HG03342 (cell line): Measurements from ENCODE around the gene TRPV5.

ENCODE experiments used
- ATAC-seq: cut with Tn5 transposase; IDR thresholded peaks from one replicate; pipeline ENCODE4 v1.9.1; 2021; ENCODE audit warnings: mild to moderate bottlenecking, moderate library complexity; ENCODE audit not compliant: unreplicated experiment

The TRPV5 gene

DNA sequence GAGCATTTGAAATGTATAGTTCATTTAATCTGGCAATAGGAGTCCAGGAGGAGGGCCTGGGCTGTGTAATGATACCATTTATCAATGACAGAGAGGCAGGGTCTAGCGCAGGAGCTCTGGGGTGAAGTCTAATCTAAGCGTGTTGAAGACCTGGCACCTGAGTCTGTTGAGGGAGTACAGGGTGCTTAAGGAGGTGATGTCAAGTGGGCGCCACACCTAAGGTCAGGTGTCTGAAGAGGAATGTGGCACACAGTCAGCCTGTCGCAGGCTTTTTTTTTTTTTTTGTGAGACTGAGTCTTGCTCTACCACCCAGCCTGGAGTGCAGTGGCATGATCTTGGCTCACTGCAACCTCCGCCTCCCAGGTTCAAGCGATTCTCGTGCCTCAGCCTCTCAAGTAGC lies 8.0 kb upstream of the TRPV5 start:
- ATAC-seq, result no peak

- ATAC-seq, result no peak
These were observed 7.5 kb upstream of the TRPV5 start for GRCh38 chr7:142940966-142941535.

GRCh38 chr7:142939226-142939910 lies 5.8 kb upstream of the TRPV5 start, which contains the start of gene LLCFC1:
LLCFC1 (plus strand) TSS chr7:142939484; CDS start chr7:142939622, 138 bp downstream.
- ATAC-seq, result peak; percentile 48

DNA sequence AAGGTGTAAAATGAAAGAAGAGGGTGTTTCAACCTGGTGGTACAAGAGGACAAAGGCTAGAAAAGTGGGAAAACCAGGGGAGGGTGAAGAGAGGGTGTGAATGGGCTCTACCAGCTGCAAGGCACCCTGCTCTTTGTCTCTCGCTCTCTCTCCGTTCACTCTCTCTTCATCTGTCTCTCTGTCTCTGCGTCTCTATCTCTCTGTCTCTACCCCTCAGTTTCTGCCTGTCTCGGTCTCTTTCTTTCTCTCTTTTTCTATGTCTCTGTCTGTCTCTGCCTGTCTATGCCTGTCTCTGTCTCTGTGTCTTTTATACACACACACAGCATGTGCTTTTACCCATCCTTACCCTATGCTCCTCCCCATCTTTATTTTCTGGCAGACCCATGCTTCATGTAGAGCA lies 5.1 kb upstream of the TRPV5 start:
- ATAC-seq, result no peak

DNA sequence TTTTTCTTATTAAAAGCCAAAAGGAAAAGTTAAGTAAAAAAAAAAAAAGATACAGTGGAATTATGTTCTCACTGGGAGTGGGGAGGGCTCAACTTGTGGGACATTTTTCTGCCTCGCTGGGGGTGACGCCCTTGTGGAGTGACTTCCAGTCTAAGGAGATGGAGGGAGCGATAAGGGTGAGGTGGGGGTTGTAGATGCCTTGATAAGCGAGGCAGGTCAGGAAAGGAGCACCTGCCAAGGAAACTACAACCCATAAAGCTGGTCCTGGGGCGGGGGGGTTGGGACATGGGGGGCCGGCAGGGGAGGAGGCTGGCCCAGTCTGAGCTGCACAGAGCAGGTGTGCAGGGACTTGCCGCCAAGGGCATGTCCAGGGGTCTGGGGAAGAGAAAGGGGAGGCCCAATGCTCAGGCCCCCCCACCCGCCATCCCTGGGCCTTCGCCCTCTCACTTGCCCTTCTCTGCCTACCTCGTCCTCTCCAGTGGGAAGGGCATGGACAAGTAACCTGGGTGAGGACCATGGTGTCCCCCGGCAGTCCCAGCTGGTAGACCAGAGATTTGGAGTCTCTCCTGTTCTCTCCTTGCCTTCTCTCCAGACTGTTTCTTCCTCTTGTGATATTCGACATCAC lies 2.5 kb upstream of the TRPV5 start:
- no peak for ATAC-seq

- no peak for ATAC-seq
These were observed 510 bp upstream of the TRPV5 start for GRCh38 chr7:142934056-142934455.

- no peak for ATAC-seq
These were observed 462 bp downstream of the TRPV5 start for GRCh38 chr7:142933092-142933475.

GRCh38 chr7:142932386-142933091 lies 1.0 kb downstream of the TRPV5 start:
- ATAC-seq, result no peak

GRCh38 chr7:142930126-142930730 lies 3.3 kb downstream of the TRPV5 start:
- no peak for ATAC-seq

DNA sequence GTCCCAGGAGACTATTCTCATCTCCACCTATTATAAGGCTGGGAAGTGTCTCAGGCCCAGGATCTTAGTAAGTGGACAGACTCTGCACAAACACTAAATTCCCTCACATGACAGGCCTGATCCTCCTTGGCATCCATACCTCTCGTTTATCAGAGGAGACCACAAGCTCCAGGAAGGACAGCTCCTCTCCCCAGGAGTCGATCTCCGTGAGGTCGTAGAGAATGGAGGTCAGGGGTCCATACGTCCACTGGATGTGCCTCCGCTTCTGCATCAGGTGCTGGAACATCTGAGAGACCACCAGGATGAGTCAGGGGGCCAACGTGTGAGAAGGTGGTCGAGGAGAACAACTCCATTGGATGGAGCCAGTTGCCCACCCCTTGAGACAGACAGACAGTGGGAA lies 5.6 kb downstream of the TRPV5 start:
- no peak for ATAC-seq

- ATAC-seq, result no peak
These were observed 6.3 kb downstream of the TRPV5 start for GRCh38 chr7:142927085-142927745.

DNA sequence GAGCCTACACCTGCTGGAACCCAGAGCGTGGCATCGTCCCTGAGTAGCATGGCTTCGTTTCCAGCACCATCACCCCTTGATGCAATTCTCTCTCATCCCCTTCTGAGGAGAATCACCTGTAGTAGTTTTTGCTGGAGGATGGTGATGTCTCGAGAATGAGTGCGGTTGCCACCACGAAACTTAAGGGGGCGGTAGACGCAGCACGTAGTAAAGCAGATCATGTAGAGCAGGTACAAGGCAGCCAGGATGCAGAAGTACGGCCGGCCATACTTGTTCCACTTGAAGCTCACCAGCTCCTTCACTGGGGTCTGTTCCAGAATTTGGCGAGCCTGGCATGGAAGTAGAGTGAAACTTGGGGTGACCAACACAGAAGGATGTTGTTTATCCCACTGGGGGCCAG lies 8.1 kb downstream of the TRPV5 start:
- no peak for ATAC-seq

DNA sequence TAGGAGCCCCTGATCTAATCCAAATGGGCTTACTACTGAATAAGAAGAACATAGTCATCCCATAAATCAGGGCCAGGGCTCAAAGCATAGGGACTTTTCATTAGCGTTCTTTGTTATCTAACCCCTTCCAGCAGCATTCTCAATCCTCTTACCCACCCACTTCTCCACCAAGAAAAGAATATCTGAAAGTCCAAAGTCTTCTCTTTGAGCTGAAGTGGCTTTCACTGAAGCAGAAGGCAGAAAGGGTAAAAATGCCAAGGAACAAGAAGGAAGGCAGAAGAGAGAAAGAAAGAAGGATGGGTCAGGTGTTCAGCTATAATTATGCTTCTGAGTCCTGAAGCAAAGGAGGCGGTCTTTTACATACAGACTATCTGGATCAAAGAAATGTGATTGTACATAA lies 10.2 kb downstream of the TRPV5 start:
- ATAC-seq, result no peak

DNA sequence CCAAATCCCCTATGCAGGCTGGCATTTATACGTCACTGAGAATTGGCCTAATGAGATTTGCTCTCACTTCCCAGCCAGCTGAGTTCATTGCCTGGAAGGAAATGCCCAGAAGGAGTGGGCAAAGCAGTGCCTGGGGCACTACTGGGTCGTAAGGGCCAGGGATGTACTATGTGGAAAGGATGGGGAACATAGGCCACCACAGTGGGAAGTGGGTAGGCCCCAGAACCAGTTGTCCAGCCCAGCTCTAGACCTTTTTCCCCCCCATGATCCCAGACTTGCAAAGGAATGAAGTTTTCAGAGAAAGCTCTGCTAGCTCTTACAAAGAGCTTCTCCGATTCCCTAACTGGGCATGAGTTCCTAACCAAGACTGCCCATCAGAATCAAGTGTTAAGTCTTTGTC lies 13.9 kb downstream of the TRPV5 start:
- no peak for ATAC-seq

- ATAC-seq, result no peak
These were observed 14.6 kb downstream of the TRPV5 start for GRCh38 chr7:142918901-142919300.

- no peak for ATAC-seq
These were observed 16.1 kb downstream of the TRPV5 start for GRCh38 chr7:142917447-142917846.

DNA sequence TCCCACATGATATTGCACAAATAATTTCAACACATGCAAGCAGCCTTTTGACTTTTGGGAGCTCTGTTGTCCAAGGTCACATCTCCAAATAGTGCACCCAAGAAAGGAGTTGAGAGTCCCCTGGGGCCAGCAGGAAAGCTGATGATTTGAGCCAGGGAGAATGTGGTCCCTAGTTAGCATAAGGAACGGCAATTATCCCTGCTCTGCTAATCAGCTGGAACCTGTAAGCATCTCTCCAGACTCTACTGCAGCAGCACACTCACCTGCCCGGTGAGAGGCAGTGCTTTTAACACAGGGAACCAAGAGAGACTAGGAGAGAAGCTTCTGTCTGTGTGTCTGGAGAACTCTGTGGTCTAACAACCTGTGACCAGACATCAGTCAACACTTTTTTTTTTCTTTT lies 17.0 kb downstream of the TRPV5 start:
- no peak for ATAC-seq

GRCh38 chr7:142915315-142915714 lies 18.2 kb downstream of the TRPV5 start:
- no peak for ATAC-seq

- no peak for ATAC-seq
These were observed 19.4 kb downstream of the TRPV5 start for GRCh38 chr7:142914121-142914520.

DNA sequence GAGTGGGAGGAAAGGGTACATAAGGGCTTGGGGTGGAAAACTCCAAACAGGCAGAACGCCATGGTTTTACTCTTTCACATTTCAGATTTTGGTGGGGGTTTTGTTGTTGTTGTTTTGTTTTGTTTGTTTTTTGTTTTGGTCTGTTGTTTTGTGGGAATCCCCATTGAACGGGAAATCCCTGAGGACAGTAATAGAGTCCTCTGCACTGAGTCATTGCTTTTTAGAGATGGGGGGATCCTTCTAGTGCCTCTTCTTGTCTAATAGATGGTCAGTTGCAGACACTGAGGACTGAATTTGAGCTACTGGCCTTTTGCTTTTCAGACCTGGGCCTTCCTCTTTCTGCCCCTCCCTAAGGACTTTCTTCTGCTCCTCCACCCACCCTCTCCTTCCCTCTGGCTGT lies 20.0 kb downstream of the TRPV5 start:
- no peak for ATAC-seq

- ATAC-seq, result no peak
These were observed 20.5 kb downstream of the TRPV5 start for GRCh38 chr7:142913051-142913450.
